GM19099 (cell line): ENCODE measurements around the gene GRM7.

Experiments
- POLR2A ChIP-seq: IDR thresholded peaks from 3 replicates; pipeline ENCODE4 v1.6.1; 2011; ENCODE audit warnings: low read depth; ENCODE audit not compliant: insufficient read length; ENCODE audit errors: extremely low read depth

Gene GRM7

DNA sequence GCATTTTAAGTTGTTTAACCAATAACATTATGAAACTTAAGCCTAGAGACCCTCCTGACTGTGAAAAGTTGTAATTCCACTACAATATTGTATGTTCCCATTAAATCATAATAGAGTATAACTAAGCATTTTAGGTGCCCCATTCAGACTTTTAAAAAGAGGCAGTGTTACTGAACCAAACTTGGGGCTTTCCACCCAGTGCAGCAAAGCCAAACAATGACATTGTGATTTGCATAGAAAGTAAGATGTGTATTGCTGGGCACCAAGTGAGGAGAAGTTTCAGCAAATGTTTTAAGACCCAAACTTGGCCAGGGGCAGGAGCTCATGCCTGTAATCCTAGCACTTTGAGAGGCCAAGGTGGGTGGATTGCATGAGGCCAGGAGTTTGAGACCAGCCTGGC, 706.2 kb downstream of the GRM7 start:
- no peak for TF ChIP-seq POLR2A

- no peak for TF ChIP-seq POLR2A
Observed at GRCh38 chr3:7568526-7569184, 707.7 kb downstream of the GRM7 start.

GRCh38 chr3:7573330-7573729, 712.4 kb downstream of the GRM7 start:
- no peak for TF ChIP-seq POLR2A

DNA sequence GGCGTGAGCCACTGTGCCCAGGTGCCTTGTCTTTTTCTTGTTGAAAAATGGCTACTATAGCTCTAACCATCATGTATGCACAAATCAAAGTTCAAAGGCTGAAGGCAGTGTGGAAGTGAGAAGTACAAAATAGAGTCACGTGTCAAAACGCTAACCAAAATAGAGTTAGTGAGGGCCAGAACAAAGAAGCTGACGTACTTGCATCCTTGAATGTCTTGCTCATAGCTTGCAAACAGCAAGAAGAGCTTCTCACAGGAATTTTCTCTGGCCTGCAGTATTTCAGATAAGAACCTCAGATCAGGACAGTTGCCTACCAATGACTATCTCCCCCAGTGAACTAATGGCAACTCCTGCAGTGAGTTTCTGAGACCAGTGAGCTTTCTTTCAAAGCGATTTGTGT, 713.5 kb downstream of the GRM7 start:
- no peak for TF ChIP-seq POLR2A

GRCh38 chr3:7576071-7576470, 715.2 kb downstream of the GRM7 start:
- no peak for TF ChIP-seq POLR2A

GRCh38 chr3:7576506-7576905, 715.6 kb downstream of the GRM7 start:
- no peak for TF ChIP-seq POLR2A

- no peak for TF ChIP-seq POLR2A
Observed at GRCh38 chr3:7577513-7577912, 716.6 kb downstream of the GRM7 start.

DNA sequence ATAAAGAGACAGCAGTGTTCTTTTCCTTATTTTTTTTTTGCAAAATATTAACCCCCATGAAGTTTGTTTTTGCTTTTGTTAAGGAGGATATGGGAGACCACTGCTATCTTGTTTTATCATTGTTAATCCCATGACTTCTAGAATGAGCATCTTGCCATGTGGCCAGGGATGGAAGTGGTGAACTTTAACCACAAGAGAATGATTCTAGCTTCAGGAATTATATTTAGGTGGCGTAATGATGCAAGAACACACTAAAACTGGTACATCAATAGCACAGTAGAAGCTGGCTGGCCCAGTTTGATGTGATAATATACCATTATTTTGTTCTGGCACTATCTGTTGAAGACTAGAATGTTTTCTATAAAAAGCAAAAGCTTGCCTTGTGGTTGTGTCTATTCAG, 720.9 kb downstream of the GRM7 start:
- TF ChIP-seq POLR2A: no peak

DNA sequence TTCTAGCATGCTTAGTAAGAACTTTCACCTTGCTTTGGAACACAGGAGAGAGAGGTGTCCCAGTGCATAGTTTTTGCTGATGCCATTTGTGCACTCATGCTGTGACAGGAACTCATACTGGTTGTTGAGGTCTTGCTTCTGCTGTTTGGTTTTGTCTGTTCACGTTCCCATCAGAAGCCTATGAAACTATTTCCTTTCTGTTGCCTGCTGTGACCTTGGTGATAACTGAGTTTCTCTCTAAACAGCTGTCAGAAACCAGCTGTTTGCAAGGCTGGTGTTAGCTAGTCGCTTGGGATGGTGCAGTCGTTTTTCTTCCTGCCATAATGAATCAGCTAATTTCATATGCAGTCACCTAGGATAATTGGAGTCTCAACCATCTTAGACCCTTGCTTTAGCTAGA, 724.1 kb downstream of the GRM7 start:
- no peak for TF ChIP-seq POLR2A

DNA sequence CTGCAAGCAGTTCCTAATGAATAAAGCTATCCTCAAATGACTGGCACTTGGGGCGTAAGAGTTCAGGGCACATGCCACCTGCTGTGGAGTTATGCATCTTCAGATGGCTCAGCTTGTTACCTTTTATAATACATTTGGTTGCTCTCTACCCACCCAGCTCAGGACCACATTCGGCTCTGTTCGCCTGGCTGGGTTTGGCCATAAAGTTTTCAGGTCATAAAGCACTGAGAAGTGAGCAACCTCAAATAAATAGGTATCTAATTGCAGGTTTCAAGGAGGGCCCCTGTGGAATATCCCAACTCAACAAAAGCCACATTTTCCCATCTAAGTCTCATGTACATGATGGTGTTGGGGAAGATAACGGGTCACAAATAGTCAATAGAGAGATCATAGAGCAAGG, 727.3 kb downstream of the GRM7 start:
- no peak for TF ChIP-seq POLR2A

GRCh38 chr3:7589526-7589925, 728.6 kb downstream of the GRM7 start:
- no peak for TF ChIP-seq POLR2A

- TF ChIP-seq POLR2A: no peak
Observed at GRCh38 chr3:7602297-7602696, 741.4 kb downstream of the GRM7 start.

GRCh38 chr3:7607083-7607482, 746.2 kb downstream of the GRM7 start:
- no peak for TF ChIP-seq POLR2A

DNA sequence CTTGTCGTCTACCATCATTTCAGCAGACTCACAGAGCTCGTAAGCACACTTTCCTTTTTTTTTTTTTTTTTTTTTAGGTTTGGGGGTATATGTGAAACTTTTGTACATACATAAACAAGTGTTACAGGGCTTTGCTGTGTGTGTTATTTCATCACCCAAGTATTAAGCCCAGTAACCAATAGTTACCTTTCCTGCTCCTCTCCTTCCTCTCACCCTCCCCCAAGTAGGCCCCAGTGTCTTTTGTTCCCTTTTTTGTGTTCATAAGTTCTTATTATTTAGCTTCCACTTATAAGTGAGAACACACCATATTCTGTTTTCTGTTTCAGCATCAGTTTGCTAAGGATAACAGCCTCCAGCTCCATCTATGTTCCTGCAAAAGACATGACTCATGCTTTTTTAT, 746.8 kb downstream of the GRM7 start:
- no peak for TF ChIP-seq POLR2A

GRCh38 chr3:7610634-7611033, 749.7 kb downstream of the GRM7 start:
- TF ChIP-seq POLR2A: no peak

- no peak for TF ChIP-seq POLR2A
Observed at GRCh38 chr3:7615043-7615442, 754.1 kb downstream of the GRM7 start.

- no peak for TF ChIP-seq POLR2A
Observed at GRCh38 chr3:7618606-7619005, 757.7 kb downstream of the GRM7 start.
